Measurements from ENCODE around the gene GLIS1. TPM values are rescaled to one million over a fixed set of nuclear protein-coding genes. Genes with fewer than 3 reads are reported as not detected.

The GLIS1 gene
- total and polyA plus RNA-seq, 12 donors = 0.06 to 0.10 (median 0.09) TPM; not detected in 7

GRCh38 chr1:53695116-53695515 lies 43.8 kb downstream of the GLIS1 start:
- 82 to 89% methylated on average over 8 of the region's 8 CpGs for WGBS, 2 donors
- DNase-seq = no peak
- Histone ChIP-seq H3K27ac (no peak overlapping the region), H3K4me3 (no peak overlapping the region), H3K4me1 (peaks cover 0 to 5% (median 0%) of the 10 kb centered on the region in 9 donors), H3K36me3 (no peaks in the 10 kb centered on the region), H3K27me3 (peaks cover 0 to 39% (median 14%) of the 10 kb centered on the region in 7 donors), H3K9me3 (no peaks in the 10 kb centered on the region)
- intact Hi-C loops (cut with DNase I) = no loop called here
- TF ChIP-seq CTCF (IDR thresholded peaks at IDR 0.05) = no peak
- no peak for ATAC-seq

- H3K4me3 ChIP-seq = no peak overlapping the region
- intact Hi-C loops (cut with DNase I) = no loop called here
- peaks cover 0 to 5% (median 0%) of the 10 kb centered on the region in 9 donors for H3K4me1 ChIP-seq
- H3K9me3 ChIP-seq = no peaks in the 10 kb centered on the region
- no peaks in the 10 kb centered on the region for H3K36me3 ChIP-seq
- H3K27me3 ChIP-seq = peaks cover 0 to 41% (median 18%) of the 10 kb centered on the region in 7 donors
- no peak for TF ChIP-seq CTCF (IDR thresholded peaks at IDR 0.05)
- WGBS, 2 donors = 92 to 95% methylated on average over 10 of the region's 10 CpGs
- no peak for DNase-seq
- ATAC-seq = no peak
- H3K27ac ChIP-seq = no peak overlapping the region
These were observed 44.3 kb downstream of the GLIS1 start for GRCh38 chr1:53694718-53695091.

- TF ChIP-seq CTCF (IDR thresholded peaks at IDR 0.05) = no peak
- Histone ChIP-seq H3K36me3 (no peaks in the 10 kb centered on the region), H3K27ac (no peak overlapping the region), H3K4me1 (peaks cover 0 to 5% (median 0%) of the 10 kb centered on the region in 9 donors), H3K4me3 (no peak overlapping the region), H3K9me3 (no peaks in the 10 kb centered on the region), H3K27me3 (peaks cover 0 to 47% (median 25%) of the 10 kb centered on the region in 7 donors)
- intact Hi-C loops (cut with DNase I) = no loop called here
- DNase-seq = no peak
- WGBS, 2 donors = 67% methylated on average over 22 of the region's 22 CpGs
- ATAC-seq = peak in 1 of 8 donors; percentile 48
These were observed 44.9 kb downstream of the GLIS1 start for GRCh38 chr1:53693773-53694717.

- Histone ChIP-seq H3K4me1 (peaks cover 0 to 4% (median 0%) of the 10 kb centered on the region in 9 donors), H3K4me3 (no peak overlapping the region), H3K36me3 (no peaks in the 10 kb centered on the region), H3K27me3 (peaks cover 0 to 54% (median 32%) of the 10 kb centered on the region in 7 donors), H3K27ac (no peak overlapping the region), H3K9me3 (no peaks in the 10 kb centered on the region)
- TF ChIP-seq CTCF (IDR thresholded peaks at IDR 0.05) = no peak
- DNase-seq = no peak
- intact Hi-C loops (cut with DNase I) = no loop called here
- 18 to 29% methylated on average over 8 of the region's 8 CpGs for WGBS, 2 donors
- no peak for ATAC-seq
These were observed 45.6 kb downstream of the GLIS1 start for GRCh38 chr1:53693339-53693738.
